HepG2 (cell line): ENCODE measurements around the gene TGIF1. TPM values are rescaled to one million over a fixed set of nuclear protein-coding genes. Genes with fewer than 3 reads are reported as not detected.

Experiments
- ARNT2 ChIP-seq: sonication (generic); formaldehyde crosslinking; IDR thresholded peaks from 2 replicates; pipeline ENCODE4 v1.8.0; 2022; ENCODE audit warnings: mild to moderate bottlenecking, low read depth, missing genetic modification reagents, moderate library complexity
- ATF3 ChIP-seq: sonication (generic); formaldehyde crosslinking; IDR thresholded peaks from 2 replicates; pipeline ENCODE4 v1.4.0; 2020; ENCODE audit warnings: missing genetic modification reagents
- DRAP1 ChIP-seq: IDR thresholded peaks from 2 replicates; pipeline ENCODE4 v1.6.1; 2016; ENCODE audit warnings: missing genetic modification reagents, missing compliant biosample characterization
- FOXA3 ChIP-seq: IDR thresholded peaks from 2 replicates; pipeline ENCODE4 v1.6.1; 2016; ENCODE audit warnings: missing genetic modification reagents, missing compliant biosample characterization
- FOXK2 ChIP-seq: fragments of 450-650 bp; IDR thresholded peaks from 2 replicates; pipeline ENCODE4 v1.6.1; 2016
- GZF1 ChIP-seq: sonication (generic); formaldehyde crosslinking; IDR thresholded peaks from 2 replicates; pipeline ENCODE4 v1.5.1; 2020; ENCODE audit warnings: mild to moderate bottlenecking, missing genetic modification reagents
- HNRNPLL ChIP-seq: fragments of 200-400 bp; formaldehyde crosslinking; IDR thresholded peaks from 2 replicates; pipeline ENCODE4 v1.6.1; 2017; ENCODE audit warnings: mild to moderate bottlenecking, low read depth, low read length; ENCODE audit not compliant: poor library complexity, severe bottlenecking
- KDM4B ChIP-seq: sonication (generic); formaldehyde crosslinking; IDR thresholded peaks from 2 replicates; pipeline ENCODE4 v1.4.0; 2020; ENCODE audit warnings: missing genetic modification reagents
- RARA ChIP-seq: IDR thresholded peaks from 2 replicates; pipeline ENCODE4 v1.6.1; 2016; ENCODE audit warnings: missing genetic modification reagents, missing compliant biosample characterization
- SRSF1 ChIP-seq: fragments of 200-400 bp; formaldehyde crosslinking; optimal IDR thresholded peaks from 2 replicates; pipeline ENCODE3; 2017; ENCODE audit warnings: mild to moderate bottlenecking, low read depth, low read length, moderate library complexity
- SUZ12 ChIP-seq: fragments of 150-350 bp; IDR thresholded peaks from 2 replicates; pipeline ENCODE4 v1.6.1; 2014; ENCODE audit warnings: low read depth, low read length
- THAP7 ChIP-seq: sonication (generic); formaldehyde crosslinking; IDR thresholded peaks from 2 replicates; pipeline ENCODE4 v1.8.1; 2023; ENCODE audit warnings: mild to moderate bottlenecking, missing genetic modification reagents
- ZBTB7B ChIP-seq: sonication (generic); formaldehyde crosslinking; IDR thresholded peaks from 2 replicates; pipeline ENCODE4 v1.4.0; 2020; ENCODE audit warnings: missing genetic modification reagents
- ZNF280D ChIP-seq: sonication (generic); formaldehyde crosslinking; IDR thresholded peaks from 2 replicates; pipeline ENCODE4 v1.5.1; 2020; ENCODE audit warnings: mild to moderate bottlenecking, missing genetic modification reagents
- ZNF318 ChIP-seq: sonication (generic); formaldehyde crosslinking; IDR thresholded peaks from 2 replicates; pipeline ENCODE4 v1.4.0; 2020; ENCODE audit warnings: mild to moderate bottlenecking, missing genetic modification reagents
- ZNF891 ChIP-seq: sonication (generic); formaldehyde crosslinking; IDR thresholded peaks from 2 replicates; pipeline ENCODE4 v1.5.0; 2020; ENCODE audit warnings: mild to moderate bottlenecking, missing genetic modification reagents
- polyA plus RNA-seq, 8 experiments: library from polyadenylated mRNA; depleted of rRNA in 3 of 8; stranded (reverse) in 7 of 8; unstranded in 1 of 8; fragments of >200 nt; fragmentation: Illumina TruSeq in 4 of 8; extraction: Trizol in 4 of 8; gene quantifications; 2 replicates each; pipeline versions ENCODE4 v1.2.1 to v1.2.3, GENCODE V29; 2011 to 2016; ENCODE audit warnings: low read depth in 4 of 8, missing spikeins in 1 of 8, mixed read lengths in 1 of 8; ENCODE audit not compliant: insufficient read depth in 1 of 8
- total RNA-seq, 5 experiments: library from RNA; depleted of rRNA; stranded (reverse); fragments of >200 nt; fragmentation: Illumina TruSeq; extraction: Trizol; gene quantifications; 2 replicates each; pipeline ENCODE4 v1.2.3, GENCODE V29; 2016; ENCODE audit warnings: low read depth in 1 of 5

TGIF1 gene
- total and polyA plus RNA-seq, 2 of the 13 experiments (the other 11 are each of a cell fraction or from before 2014, with no cell fraction given), result 50.0 to 76.1 TPM

GRCh38 chr18:3451183-3451988 lies 1.4 kb downstream of the TGIF1 start (continued):
- TF ChIP-seq ZNF891 (CRISPR knock-in tag) (no peak), SRSF1 (peak; percentile 70), GZF1 (CRISPR knock-in tag) (0 out of 2 replicates have a peak, but pooled peaks have one; percentile 51), SUZ12 (no peak), ZBTB7B (CRISPR knock-in tag) (0 out of 2 replicates have a peak, but pooled peaks have one; percentile 21), ZNF318 (CRISPR knock-in tag) (no peak), FOXK2 (no peak), FOXA3 (CRISPR knock-in tag) (peak; percentile 5; the same call in 1 of the 2 replicates), RARA (CRISPR knock-in tag) (0 out of 2 replicates have a peak, but pooled peaks have one; percentile 36), THAP7 (CRISPR knock-in tag) (0 out of 2 replicates have a peak, but pooled peaks have one; percentile 50), KDM4B (CRISPR knock-in tag) (0 out of 2 replicates have a peak, but pooled peaks have one; percentile 35), ZNF280D (CRISPR knock-in tag) (peak; percentile 79; the same call in 1 of the 2 replicates), DRAP1 (CRISPR knock-in tag) (0 out of 2 replicates have a peak, but pooled peaks have one; percentile 57), ATF3 (CRISPR knock-in tag) (0 out of 2 replicates have a peak, but pooled peaks have one; percentile 26), HNRNPLL (peak; percentile 28), ARNT2 (CRISPR knock-in tag) (peak; percentile 40; the same call in 1 of the 2 replicates)
